Astrocyte of the spinal cord (primary cell): ENCODE measurements around the gene CIAPIN1.

Experiments used
- DNase-seq: peaks from one replicate; pipeline ENCODE4 v3.0.0; 2011; ENCODE audit warnings: low read depth, low spot score
- H3K4me3 ChIP-seq: 2 replicates; pipeline ENCODE4 v1.5.1; 2011; ENCODE audit warnings: low read depth, mild to moderate bottlenecking, low read length, moderate library complexity
- CTCF ChIP-seq: IDR thresholded peaks from 2 replicates; pipeline ENCODE4 v1.5.1; 2012; ENCODE audit warnings: low read depth, mild to moderate bottlenecking, low read length, inconsistent platforms
- in situ Hi-C: cut with HindIII; loops from 2 replicates; pipeline ENCODE4 v1.10.0; 2017; ENCODE audit warnings: low sequenced_read_pairs

CIAPIN1 gene

GRCh38 chr16:57485091-57485915 is 38.1 kb upstream of the CIAPIN1 start:
- no peak for DNase-seq
- in situ Hi-C loops = no loop called here
- no peak for TF ChIP-seq CTCF
- peak overlapping the region; percentile 64 for H3K4me3 ChIP-seq

- no peak for TF ChIP-seq CTCF
- in situ Hi-C loops = no loop called here
- no peak overlapping the region for H3K4me3 ChIP-seq
- no peak for DNase-seq
Measured at GRCh38 chr16:57484515-57485005, 37.4 kb upstream of the CIAPIN1 start.

- no peak overlapping the region for H3K4me3 ChIP-seq
- no peak for TF ChIP-seq CTCF
- in situ Hi-C loops = no loop called here
- no peak for DNase-seq
Measured at GRCh38 chr16:57483725-57484514, 36.7 kb upstream of the CIAPIN1 start.

- H3K4me3 ChIP-seq = no peak overlapping the region
- no peak for TF ChIP-seq CTCF
- DNase-seq = no peak
- in situ Hi-C loops = no loop called here
Measured at GRCh38 chr16:57482845-57483545, 35.8 kb upstream of the CIAPIN1 start.

GRCh38 chr16:57481421-57481820 is 34.2 kb upstream of the CIAPIN1 start:
- in situ Hi-C loops = no loop called here
- no peak for DNase-seq
- H3K4me3 ChIP-seq = no peak overlapping the region
- no peak for TF ChIP-seq CTCF

- no peak overlapping the region for H3K4me3 ChIP-seq
- no peak for DNase-seq
- in situ Hi-C loops = no loop called here
- TF ChIP-seq CTCF = no peak
Measured at GRCh38 chr16:57480754-57481230, 33.6 kb upstream of the CIAPIN1 start.
